Upper lobe of left lung (tissue), 4 donors: ENCODE measurements around the gene CYP2A7.
"Not testable (repeated sequence)": the region's sequence is repeated elsewhere in the genome, so short reads cannot be mapped to it uniquely, and the experiment has no call there.

Source experiments
- POLR2A ChIP-seq, 4 donors: fragments of 450-650 bp; IDR thresholded peaks; one replicate each; pipeline ENCODE4 v1.5.1; 2016 to 2017; ENCODE audit warnings: antibody characterized with exemption in 4 of 4, mild to moderate bottlenecking in 2 of 4
- TF ChIP-seq, protein P1 (sequence below), 6 experiments: fragments of 450-650 bp in 4 of 6; fragments of 200-600 bp in 2 of 6; sonication (generic) in 2 of 6; IDR thresholded peaks; one replicate each; pipeline ENCODE4 v1.5.1; 2016 to 2019; ENCODE audit warnings: antibody characterized with exemption in 6 of 6

- TF ChIP-seq, protein P1, sequence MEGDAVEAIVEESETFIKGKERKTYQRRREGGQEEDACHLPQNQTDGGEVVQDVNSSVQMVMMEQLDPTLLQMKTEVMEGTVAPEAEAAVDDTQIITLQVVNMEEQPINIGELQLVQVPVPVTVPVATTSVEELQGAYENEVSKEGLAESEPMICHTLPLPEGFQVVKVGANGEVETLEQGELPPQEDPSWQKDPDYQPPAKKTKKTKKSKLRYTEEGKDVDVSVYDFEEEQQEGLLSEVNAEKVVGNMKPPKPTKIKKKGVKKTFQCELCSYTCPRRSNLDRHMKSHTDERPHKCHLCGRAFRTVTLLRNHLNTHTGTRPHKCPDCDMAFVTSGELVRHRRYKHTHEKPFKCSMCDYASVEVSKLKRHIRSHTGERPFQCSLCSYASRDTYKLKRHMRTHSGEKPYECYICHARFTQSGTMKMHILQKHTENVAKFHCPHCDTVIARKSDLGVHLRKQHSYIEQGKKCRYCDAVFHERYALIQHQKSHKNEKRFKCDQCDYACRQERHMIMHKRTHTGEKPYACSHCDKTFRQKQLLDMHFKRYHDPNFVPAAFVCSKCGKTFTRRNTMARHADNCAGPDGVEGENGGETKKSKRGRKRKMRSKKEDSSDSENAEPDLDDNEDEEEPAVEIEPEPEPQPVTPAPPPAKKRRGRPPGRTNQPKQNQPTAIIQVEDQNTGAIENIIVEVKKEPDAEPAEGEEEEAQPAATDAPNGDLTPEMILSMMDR (IDR thresholded peaks at IDR 0.05) = not testable (repeated sequence)
- TF ChIP-seq POLR2A (IDR thresholded peaks at IDR 0.05) = not testable (repeated sequence)
Observed at GRCh38 chr19:40842997-40843652, 38.9 kb downstream of the CYP2A7 start.
